CD14-positive monocyte (primary cell): ENCODE measurements around the gene KIF26A. TPM values are rescaled to one million over a fixed set of nuclear protein-coding genes. Genes with fewer than 3 reads are reported as not detected.

Source experiments
- DNase-seq, 3 donors: peaks; one replicate each; pipeline ENCODE4 v3.0.0-alpha.2; 2011 to 2022
- H2AFZ ChIP-seq: 2 replicates; pipeline ENCODE4 v1.6.0; 2012; ENCODE audit warnings: mild to moderate bottlenecking, low read depth, low read length, inconsistent platforms; ENCODE audit not compliant: insufficient read depth, poor library complexity, severe bottlenecking
- H3K27ac ChIP-seq, 2 donors: 1 replicate in 1 of 2; 2 replicates in 1 of 2; pipeline ENCODE4 v1.5.1; 2012 to 2013; ENCODE audit warnings: low read length in 2 of 2, control low read depth in 1 of 2, inconsistent platforms in 1 of 2, low read depth in 1 of 2, mild to moderate bottlenecking in 1 of 2
- H3K27me3 ChIP-seq, 2 donors: one replicate each; pipeline versions ENCODE4 v1.6.0 to v1.6.1; 2011 to 2013; ENCODE audit warnings: low read length in 2 of 2; ENCODE audit not compliant: control insufficient read depth in 2 of 2, insufficient read depth in 2 of 2
- H3K36me3 ChIP-seq, 2 donors: replicated peaks in 1 of 2; 1 replicate in 1 of 2; 2 replicates in 1 of 2; pipeline versions ENCODE4 v1.5.1 to v1.6.1; 2012 to 2013; ENCODE audit warnings: low read length in 2 of 2, control low read depth in 1 of 2, inconsistent platforms in 1 of 2, mild to moderate bottlenecking in 1 of 2; ENCODE audit not compliant: insufficient read depth in 2 of 2, control insufficient read depth in 1 of 2
- H3K4me1 ChIP-seq, 2 donors: 1 replicate in 1 of 2; 2 replicates in 1 of 2; pipeline versions ENCODE4 v1.5.1 to v1.6.1; 2012 to 2013; ENCODE audit warnings: low read length in 2 of 2, control low read depth in 1 of 2, inconsistent platforms in 1 of 2, mild to moderate bottlenecking in 1 of 2, moderate library complexity in 1 of 2; ENCODE audit not compliant: insufficient read depth in 2 of 2, control insufficient read depth in 1 of 2
- H3K4me2 ChIP-seq: replicated peaks from 2 replicates; pipeline ENCODE3; 2012; ENCODE audit warnings: low read length, moderate library complexity, mild to moderate bottlenecking; ENCODE audit not compliant: poor library complexity, severe bottlenecking; ENCODE audit errors: extremely low read depth
- H3K4me3 ChIP-seq, 3 experiments: fragments of 200-600 bp in 1 of 3; sonication (generic) in 1 of 3; replicated peaks in 1 of 3; 1 replicate in 2 of 3; 2 replicates in 1 of 3; pipeline ENCODE4 v1.5.1; 2011 to 2013; ENCODE audit warnings: low read length in 3 of 3, mild to moderate bottlenecking in 3 of 3, control low read depth in 2 of 3, low read depth in 2 of 3, inconsistent platforms in 1 of 3, moderate library complexity in 1 of 3
- H3K79me2 ChIP-seq: 2 replicates; pipeline ENCODE4 v1.6.0; 2012; ENCODE audit warnings: mild to moderate bottlenecking, control low read depth, inconsistent platforms, low read length, moderate library complexity; ENCODE audit not compliant: insufficient read depth
- H3K9ac ChIP-seq: 2 replicates; pipeline ENCODE4 v1.6.0; 2017; ENCODE audit warnings: low read length, mild to moderate bottlenecking; ENCODE audit not compliant: insufficient read depth, poor library complexity, severe bottlenecking
- H3K9me3 ChIP-seq, 2 donors: replicated peaks in 1 of 2; 1 replicate in 1 of 2; 2 replicates in 1 of 2; pipeline versions ENCODE4 v1.5.1 to v1.6.1; 2012 to 2013; ENCODE audit warnings: low read length in 2 of 2, control low read depth in 1 of 2; ENCODE audit not compliant: control insufficient read depth in 1 of 2, insufficient read depth in 1 of 2
- H4K20me1 ChIP-seq: 2 replicates; pipeline ENCODE4 v1.6.0; 2012; ENCODE audit warnings: mild to moderate bottlenecking, low read length, control low read depth, moderate library complexity; ENCODE audit not compliant: insufficient read depth
- H3K27ac Mint-ChIP-seq, 7 donors: one replicate each; pipeline ENCODE4 v1.8.0; 2020; ENCODE audit warnings: mild to moderate bottlenecking in 7 of 7, mixed read lengths in 7 of 7, moderate library complexity in 6 of 7, inconsistent platforms in 2 of 7
- H3K27me3 Mint-ChIP-seq, 3 donors: one replicate each; pipeline ENCODE4 v1.8.0; 2021 to 2022; ENCODE audit warnings: low read depth in 3 of 3, mild to moderate bottlenecking in 3 of 3, mixed read lengths in 3 of 3, moderate library complexity in 3 of 3, inconsistent platforms in 1 of 3
- H3K36me3 Mint-ChIP-seq, 2 donors: one replicate each; pipeline ENCODE4 v1.8.0; 2020; ENCODE audit warnings: mixed read lengths in 2 of 2, inconsistent platforms in 1 of 2, mild to moderate bottlenecking in 1 of 2
- H3K4me1 Mint-ChIP-seq: one replicate; pipeline ENCODE4 v1.8.0; 2020; ENCODE audit warnings: mild to moderate bottlenecking, mixed read lengths
- H3K4me3 Mint-ChIP-seq, 2 donors: one replicate each; pipeline ENCODE4 v1.8.0; 2020; ENCODE audit warnings: mild to moderate bottlenecking in 2 of 2, mixed read lengths in 2 of 2, moderate library complexity in 1 of 2
- H3K9me3 Mint-ChIP-seq, 7 donors: one replicate each; pipeline ENCODE4 v1.8.0; 2020 to 2022; ENCODE audit warnings: mixed read lengths in 7 of 7, mild to moderate bottlenecking in 6 of 7, moderate library complexity in 6 of 7, inconsistent platforms in 2 of 7
- CTCF ChIP-seq: fragments of 200-600 bp; IDR thresholded peaks from one replicate; pipeline ENCODE4 v1.8.0; 2022; ENCODE audit warnings: antibody characterized with exemption, mild to moderate bottlenecking
- WGBS: methylation state at CpG from one replicate; pipeline ENCODE4 v1.1.5; 2013; ENCODE audit warnings: missing lambda C conversion rate; ENCODE audit not compliant: insufficient coverage; 5-methylcytosine and 5-hydroxymethylcytosine counted together
- intact Hi-C, 2 donors: fragments of 100-400 bp; cut with micrococcal nuclease; formaldehyde crosslinking; loops; one replicate each; pipeline versions ENCODE4 v1.15.0 to v1.15.1; 2023
- polyA plus RNA-seq, 3 donors: library from polyadenylated mRNA; depleted of rRNA in 1 of 3; unstranded in 2 of 3; stranded (reverse) in 1 of 3; fragments of 300-500 nt in 2 of 3; fragments of >200 nt in 1 of 3; fragmentation: Illumina TruSeq in 2 of 3; gene quantifications; 1 replicate in 2 of 3; 2 replicates in 1 of 3; pipeline ENCODE4 v1.2.3, GENCODE V29; 2012 to 2021

Gene KIF26A
- polyA plus RNA-seq, 3 donors: not detected

- H3K27me3 Mint-ChIP-seq: peaks cover 1 to 4% (median 3%) of the 10 kb centered on the region in 3 donors
- no peak for DNase-seq
- Histone ChIP-seq H3K36me3 (no peaks in the 10 kb centered on the region), H3K9me3 (no peaks in the 10 kb centered on the region), H3K79me2 (no peaks in the 10 kb centered on the region), H4K20me1 (no peaks in the 10 kb centered on the region), H2AFZ (no peak overlapping the region), H3K27ac (no peak overlapping the region), H3K4me2 (no peak overlapping the region), H3K9ac (no peak overlapping the region), H3K4me3 (no peak overlapping the region), H3K27me3 (no peaks in the 10 kb centered on the region), H3K4me1 (no peaks in the 10 kb centered on the region)
- H3K9me3 Mint-ChIP-seq: peaks cover 0 to 1% (median 0%) of the 10 kb centered on the region in 7 donors
- intact Hi-C loops: no loop called here
- no peak for TF ChIP-seq CTCF
- no peak overlapping the region for H3K4me3 Mint-ChIP-seq
- H3K27ac Mint-ChIP-seq: no peak overlapping the region
- H3K4me1 Mint-ChIP-seq: no peaks in the 10 kb centered on the region
- no peaks in the 10 kb centered on the region for H3K36me3 Mint-ChIP-seq
- 2% methylated on average over 7 of the region's 12 CpGs for WGBS
These were observed 11.3 kb downstream of the KIF26A start for GRCh38 chr14:104149617-104150135.

GRCh38 chr14:104150136-104151025, 12.0 kb downstream of the KIF26A start:
- Histone ChIP-seq H3K36me3 (no peaks in the 10 kb centered on the region), H3K4me1 (no peaks in the 10 kb centered on the region), H3K27me3 (no peaks in the 10 kb centered on the region), H3K79me2 (no peaks in the 10 kb centered on the region), H3K4me3 (no peak overlapping the region), H3K9me3 (no peaks in the 10 kb centered on the region), H2AFZ (no peak overlapping the region), H3K4me2 (no peak overlapping the region), H4K20me1 (no peaks in the 10 kb centered on the region), H3K27ac (no peak overlapping the region), H3K9ac (no peak overlapping the region)
- H3K27ac Mint-ChIP-seq: no peak overlapping the region
- 43% methylated on average over 18 of the region's 19 CpGs for WGBS
- H3K36me3 Mint-ChIP-seq: no peaks in the 10 kb centered on the region
- no peak for DNase-seq
- no peaks in the 10 kb centered on the region for H3K4me1 Mint-ChIP-seq
- peaks cover 0 to 1% (median 0%) of the 10 kb centered on the region in 7 donors for H3K9me3 Mint-ChIP-seq
- no peak overlapping the region for H3K4me3 Mint-ChIP-seq
- peak; percentile 12 for TF ChIP-seq CTCF
- intact Hi-C loops: no loop called here
- H3K27me3 Mint-ChIP-seq: peaks cover 0 to 4% (median 3%) of the 10 kb centered on the region in 3 donors
